Stimulated activated CD4-positive, alpha-beta T cell treated with anti-CD3 and anti-CD28 coated beads, Interleukin-2, amount 100 ng/mL, for 24 hours (primary cell): ENCODE results near the gene PLEKHG4.

Experiments used
- DNase-seq, 2 donors: peaks; one replicate each; pipeline ENCODE4 v3.0.0-alpha.2; 2020

PLEKHG4 gene

DNA sequence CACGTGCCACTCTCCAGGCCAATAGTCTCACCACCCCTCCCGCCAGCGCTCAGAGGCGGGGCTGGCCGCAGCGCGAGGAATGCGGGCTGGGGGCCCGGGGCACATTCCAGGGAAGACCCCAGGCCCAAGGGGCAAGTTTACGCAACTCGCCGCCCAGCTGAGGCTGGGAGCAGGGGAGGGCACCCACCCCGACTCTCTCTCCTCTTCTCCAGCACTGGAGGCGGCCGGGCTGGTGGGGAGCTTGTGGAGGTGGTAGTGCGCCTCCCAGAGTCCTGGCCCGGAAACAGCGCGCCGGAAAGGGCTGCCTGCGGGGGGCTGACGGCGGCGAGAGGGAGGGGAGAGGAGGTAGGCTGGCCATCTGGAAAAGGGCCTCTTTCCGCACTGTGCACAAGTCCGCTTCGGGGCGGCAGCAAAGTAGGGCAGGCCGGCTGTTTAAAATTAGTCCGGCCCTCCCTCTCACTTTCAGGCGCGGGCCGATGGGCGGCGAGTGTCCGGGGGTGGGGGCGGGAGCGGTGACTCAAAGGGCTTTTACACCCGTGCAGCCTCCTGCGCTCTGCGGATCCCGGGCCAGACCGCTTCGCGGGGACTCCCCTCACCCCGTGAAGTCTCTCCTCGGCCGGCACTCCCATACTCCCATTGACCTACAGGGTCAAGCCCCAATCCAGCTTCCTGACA, 33.1 kb upstream of the PLEKHG4 start:
- peak; percentile 51 to 68 for DNase-seq

DNA sequence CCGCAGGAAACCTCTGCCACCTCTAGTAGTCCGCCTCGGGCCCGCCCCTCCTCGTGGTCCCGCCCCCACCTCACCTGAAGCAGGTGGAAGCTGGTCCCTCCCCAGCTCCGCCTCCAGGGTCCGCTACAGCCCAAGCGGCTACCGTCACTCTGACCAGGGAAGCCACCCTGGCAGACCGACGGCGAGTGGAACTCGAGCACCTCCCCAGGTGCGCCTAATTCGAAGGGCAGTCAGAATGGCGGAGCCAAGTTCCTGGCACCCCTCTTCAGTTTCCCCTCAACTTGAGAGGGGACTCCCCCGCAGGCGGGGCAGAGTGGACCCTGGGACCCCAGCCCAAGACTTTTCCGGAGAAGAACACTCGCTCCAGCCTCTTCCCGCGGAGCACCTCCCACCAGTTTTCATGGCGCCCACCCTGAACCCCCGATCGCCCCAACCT, 32.6 kb upstream of the PLEKHG4 start:
- DNase-seq: peak in 1 of 2 donors; percentile 29

DNA sequence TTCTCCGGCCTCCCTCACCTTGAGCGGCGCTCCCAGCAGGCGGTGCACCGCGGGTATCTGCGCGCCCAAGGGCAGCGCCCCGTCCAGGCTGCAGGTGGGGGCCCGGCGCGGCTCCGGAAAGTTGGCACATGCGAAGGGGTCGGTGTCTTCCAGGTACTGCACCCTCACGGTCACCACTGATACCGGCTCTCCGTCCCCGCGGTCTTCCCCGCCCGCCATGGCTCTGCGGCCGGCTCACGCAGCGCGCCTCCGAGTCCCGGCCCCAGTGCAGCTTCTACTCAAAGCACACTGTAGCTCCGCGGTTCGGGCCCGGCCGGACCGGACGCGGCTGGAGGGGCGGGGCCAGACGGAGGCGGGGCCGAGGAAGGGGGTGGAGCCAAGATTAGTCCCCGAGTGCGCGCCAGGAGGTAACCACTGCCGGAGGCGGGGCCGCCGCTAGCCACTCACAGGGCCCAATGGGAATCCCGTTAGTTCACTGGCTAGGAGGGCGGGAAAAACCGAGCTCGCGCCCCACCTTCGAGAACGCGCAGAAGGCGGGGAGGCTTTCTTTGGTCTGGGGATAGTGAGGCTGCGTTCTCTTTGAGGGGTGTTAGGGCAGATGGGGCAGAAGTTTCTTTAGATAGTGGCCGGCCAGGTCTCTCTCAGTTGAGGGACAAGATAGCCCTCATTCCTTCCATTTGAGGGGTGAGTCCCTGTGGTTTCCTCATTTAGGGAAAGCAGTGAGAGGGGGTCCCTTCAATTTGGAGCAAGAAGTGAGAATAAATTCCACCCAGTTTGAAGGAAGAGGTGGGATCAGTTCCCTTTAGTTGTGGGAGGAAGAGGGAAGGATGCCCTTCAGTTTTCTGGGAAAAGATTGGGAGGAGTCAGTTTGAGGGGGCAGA, 31.9 kb upstream of the PLEKHG4 start, which contains the start of gene FHOD1:
Gene FHOD1, minus strand, starts transcription at position 290 of the 881 bp plus-strand sequence. Its CDS starts 71 bp downstream, at position 219.
- peak; percentile 97 to 100 for DNase-seq

DNA sequence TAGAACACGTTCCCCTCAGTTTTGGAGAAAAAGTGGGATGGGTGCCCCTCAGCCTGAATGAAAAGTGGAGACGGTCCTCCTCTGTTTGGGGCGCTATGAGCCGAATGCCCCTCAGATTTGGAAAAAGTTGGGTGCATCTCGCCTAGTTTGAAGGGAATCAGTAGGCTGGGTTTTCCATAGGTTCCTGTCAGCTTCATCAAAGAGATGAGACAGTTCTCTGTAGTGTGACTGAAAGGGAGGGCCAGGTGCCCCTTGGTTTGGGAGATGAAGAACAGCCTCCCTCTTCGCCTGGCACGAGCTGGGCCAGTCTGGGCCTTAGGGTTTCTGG, 31.3 kb upstream of the PLEKHG4 start:
- DNase-seq: no peak

DNA sequence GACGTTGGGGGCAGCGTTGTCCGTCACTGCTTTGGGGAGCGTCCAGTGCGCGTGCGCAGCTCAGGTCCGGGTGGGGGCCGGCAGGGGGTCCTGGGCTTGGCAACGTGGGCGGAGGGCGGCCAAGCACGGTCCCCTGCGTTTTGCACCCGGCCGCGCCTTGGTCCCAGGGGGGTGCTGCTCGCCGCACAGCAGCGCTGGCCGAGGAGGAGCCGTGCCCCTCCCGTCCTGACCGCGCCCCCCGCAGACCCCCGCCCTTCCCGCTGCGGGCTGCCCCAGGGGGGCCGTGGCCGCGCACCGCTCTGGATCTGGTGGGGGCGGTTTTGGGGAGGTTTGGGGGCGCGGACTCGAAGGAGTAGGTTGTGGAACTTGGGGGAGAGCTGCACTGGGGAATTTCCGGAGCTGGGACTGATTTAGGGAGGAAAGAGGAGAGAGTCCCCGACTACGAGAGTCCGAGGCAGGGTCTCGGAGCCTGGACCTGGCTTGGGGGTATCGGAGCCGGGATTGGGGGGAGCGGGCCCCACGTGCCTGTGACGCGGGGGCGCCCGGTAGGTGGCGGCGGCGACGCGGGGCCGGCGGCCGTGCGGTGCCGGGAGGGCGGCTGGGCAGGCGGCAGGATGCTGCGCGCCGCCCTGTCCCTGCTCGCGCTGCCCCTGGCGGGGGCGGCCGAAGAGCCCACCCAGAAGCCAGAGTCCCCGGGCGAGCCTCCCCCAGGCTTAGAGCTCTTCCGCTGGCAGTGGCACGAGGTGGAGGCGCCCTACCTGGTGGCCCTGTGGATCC, 30.7 kb upstream of the PLEKHG4 start, which contains the start of gene SLC9A5:
Gene SLC9A5, plus strand, starts transcription at position 579 of the 777 bp plus-strand sequence. Its CDS starts 36 bp downstream, at position 615.
- DNase-seq: peak; percentile 39 to 54

DNA sequence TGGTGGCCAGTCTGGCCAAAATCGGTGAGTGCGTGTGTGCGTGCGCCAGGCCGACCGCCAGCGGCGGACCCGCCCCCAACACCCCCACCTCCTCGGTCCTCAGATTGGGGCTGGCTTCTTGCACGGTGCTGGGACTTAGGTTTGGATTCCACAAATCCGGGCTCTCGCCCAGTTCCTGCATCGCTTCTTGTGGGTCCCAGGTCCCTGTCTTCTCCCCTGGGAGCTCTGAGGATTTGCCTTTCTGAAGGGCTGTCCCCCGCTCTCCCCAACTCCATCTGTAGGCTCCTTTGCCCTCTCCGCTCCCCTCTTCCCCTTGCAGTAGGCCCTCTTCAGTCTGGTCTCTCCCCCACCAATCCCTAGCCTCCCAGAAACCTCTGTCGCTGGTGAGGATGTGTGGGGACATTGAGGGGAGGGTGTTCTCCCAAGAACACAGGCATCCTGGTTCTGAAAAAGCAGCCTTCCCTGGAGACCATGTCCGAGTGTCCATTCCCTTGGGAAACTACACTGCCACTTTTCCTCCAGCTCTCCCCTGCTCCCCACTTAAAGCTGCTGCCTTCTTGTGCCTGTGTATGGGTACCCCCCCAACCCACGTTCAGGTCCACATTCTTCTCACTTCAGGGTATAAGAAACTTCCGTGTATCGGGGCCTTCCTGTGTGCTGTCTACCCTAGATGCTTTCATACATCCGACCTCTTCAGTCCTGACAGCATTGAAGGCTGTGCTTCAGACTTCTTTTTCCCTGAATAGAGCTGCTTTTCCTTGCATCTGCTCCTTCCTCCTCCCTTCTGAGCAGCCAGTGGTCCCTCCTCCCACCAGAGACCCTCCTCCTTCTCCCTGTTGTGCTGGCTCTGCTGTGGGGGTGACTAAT, 29.9 kb upstream of the PLEKHG4 start:
- DNase-seq: no peak

DNA sequence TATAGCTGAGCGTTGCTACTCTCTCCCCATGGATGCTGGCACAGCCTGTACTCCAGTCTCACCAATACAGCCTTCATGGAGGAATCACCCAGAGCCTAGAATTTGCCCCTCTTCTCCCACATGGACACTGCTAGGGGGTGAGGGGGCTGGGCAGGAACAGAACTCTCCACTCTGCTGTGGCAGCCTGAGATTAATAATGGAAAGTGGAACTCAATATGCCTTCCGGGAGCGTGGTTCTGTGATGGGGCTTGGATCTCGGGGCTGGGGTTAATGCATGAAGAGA, 29.3 kb upstream of the PLEKHG4 start:
- DNase-seq: no peak

DNA sequence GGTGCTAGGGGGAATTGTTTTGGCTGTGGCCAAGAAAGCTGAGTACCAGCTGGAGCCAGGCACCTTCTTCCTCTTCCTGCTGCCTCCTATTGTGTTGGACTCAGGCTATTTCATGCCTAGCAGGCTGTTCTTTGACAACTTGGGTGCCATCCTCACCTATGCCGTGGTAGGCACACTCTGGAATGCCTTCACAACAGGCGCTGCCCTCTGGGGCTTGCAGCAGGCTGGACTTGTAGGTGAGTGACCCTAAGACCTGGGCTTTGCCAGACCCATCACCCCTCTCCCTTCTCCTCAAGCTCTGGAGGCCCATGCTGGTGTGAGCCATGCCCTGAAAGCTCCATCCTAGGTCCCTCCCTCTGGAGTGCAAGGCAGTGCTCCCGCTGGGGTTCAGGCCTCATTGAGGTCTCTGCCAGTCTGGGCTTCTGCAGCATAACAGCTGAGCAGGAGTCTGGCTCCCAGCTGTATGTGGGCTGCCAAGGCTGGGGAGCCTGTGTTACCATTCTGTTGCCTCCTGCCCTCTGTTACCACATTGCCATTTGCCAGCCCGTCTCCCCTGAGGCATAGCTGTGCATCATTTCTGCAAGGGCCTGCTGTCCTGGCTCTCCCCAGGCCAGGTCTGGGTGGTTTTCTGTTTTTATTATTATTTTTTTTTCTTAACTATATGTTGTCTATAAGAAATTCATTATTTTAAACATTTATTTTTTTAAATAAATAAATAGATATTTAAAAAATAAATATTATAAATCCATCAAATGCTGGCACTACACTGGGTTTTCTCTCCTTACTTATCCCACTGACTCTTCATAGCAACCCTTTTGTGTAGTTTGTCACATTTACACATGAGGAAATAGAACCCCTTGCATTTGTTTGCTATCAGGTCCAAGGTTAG, 26.5 kb upstream of the PLEKHG4 start:
- no peak for DNase-seq

DNA sequence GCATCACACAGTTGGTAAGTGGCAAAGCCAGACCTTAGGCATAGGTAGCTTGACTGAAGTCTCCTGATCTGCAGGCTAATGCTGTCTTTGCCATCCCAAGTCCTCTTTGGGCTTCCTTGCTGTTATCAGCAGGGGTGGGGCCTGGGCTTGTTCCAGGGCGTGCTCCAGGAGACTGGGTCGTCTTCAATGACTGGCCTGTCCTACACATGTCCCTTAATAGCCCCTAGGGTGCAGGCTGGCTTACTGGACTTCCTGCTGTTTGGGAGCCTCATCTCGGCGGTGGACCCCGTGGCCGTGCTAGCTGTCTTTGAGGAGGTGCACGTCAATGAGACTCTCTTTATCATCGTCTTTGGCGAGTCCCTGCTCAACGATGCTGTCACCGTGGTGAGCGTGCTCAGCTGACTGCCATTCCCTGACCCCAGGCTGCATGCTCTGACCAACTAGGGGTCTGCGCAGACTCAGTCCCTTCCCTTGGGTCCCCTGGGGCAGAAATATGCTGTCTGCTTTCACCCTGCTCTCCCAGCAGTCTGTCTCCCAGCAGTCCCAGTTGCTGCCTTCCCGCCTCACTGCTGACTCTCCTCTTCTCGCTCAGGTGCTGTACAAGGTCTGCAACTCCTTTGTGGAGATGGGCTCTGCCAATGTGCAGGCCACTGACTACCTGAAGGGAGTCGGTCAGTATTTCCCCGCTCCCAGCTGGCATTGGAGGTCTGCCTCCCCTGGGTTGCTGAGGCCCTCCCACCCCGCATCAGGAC, 24.4 kb upstream of the PLEKHG4 start:
- DNase-seq: no peak

DNA sequence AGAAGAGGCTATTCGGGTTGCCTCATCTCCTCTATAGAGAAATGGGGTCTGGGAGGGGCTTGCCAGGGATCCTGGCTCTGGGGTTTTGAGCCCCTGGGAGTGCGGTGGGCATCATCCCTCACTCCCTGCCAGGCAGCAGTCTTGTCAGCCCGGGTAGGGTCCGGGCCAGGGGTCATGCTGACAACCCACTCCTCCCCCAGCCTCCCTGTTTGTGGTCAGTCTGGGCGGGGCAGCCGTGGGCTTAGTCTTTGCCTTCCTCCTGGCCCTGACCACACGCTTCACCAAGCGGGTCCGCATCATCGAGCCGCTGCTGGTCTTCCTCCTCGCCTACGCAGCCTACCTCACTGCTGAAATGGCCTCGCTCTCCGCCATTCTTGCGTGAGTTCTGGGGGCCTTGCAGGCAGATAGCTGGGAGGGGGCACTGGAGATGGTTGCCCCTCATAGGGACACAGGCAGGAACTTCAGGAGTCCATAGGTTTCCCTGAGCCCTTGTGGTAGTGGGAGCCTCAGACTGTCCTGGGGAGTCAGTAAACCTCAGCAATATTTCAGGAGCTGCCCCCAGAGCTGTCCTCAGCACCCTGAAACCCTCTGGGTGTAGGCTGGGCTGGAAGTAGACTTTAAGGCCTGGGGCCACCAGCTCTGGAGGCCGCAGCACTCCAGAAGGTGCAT, 23.6 kb upstream of the PLEKHG4 start:
- DNase-seq: no peak

DNA sequence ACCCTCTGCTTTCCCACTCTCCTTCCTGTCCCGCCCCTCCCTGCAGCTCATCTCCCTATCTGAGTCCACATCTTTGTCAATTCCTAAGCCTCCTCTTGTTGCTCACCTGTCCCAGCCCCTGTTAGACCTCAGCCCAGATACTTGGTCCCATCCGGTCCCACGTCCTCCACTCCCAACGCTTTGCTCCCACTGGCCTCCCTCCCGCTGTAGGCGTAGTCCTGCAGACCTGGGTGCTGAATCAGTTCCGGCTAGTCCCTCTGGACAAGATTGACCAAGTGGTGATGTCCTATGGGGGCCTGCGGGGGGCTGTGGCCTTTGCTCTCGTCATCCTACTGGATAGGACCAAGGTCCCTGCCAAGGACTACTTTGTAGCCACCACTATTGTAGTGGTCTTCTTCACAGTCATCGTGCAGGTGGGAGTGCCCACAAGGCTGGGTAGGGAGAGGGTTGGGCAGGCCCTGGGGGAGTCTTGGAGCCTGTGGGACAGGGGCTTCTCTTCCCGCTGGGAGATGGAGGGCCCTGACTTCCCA, 22.6 kb upstream of the PLEKHG4 start:
- no peak for DNase-seq

DNA sequence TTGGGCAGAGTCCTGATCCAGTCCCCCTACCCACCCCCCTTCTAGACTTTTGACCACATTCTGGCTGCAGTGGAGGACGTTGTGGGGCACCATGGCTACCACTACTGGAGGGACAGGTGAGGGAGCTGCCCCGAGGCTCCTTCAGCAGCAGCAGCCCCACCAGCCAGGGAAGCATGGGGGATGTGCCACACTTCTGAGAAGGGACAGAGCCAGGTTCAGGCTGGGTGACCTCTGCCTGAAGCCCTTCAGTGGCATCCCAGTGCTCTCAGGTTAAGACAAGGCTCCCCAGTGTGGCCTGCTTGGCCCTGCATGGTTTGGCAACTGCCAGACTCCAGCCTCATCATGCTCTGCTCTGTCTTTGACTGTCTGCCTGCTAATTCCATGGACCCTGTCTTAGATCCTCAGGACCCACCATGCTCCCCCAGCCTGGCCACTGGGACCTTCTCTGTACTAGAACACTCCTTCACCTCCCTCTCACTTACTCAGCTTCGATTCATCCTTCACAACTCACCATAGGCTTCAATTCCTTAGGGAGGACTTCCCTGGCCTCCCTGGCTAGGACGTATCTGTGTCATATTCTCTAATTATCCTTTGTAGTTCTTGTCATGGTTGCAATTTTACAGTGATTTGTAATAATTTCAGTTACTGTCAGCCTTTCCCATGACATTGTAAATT, 21.7 kb upstream of the PLEKHG4 start:
- DNase-seq: no peak

DNA sequence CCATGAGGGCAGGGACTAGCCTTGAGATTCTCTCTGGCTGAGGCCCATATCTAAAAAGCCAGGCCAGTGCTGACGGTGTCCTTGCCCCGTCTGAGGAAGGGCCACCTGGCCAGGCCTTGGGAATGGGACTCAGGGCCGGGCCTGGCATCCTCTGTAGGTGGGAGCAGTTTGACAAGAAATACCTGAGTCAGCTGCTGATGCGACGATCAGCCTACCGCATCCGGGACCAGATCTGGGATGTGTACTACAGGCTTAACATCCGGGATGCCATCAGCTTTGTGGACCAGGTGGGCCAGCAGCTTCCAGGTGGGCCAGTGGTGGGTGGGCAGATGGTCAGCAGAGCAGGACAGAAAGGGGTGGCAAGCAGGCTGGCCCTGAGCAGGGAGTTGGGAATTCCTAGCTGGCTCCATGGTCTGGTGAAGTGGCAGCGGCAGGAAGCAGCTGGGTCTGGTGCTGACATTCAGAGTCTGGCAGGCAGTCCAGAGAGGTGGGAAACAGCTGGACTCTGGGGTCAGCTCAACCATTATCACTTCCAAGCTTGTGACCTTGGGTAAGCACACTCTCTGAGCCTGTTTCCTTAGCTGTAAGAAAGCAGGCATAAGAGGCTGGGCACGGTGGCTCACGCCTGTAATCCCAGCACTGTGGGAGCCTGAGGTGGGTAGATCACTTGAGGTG, 21.0 kb upstream of the PLEKHG4 start:
- no peak for DNase-seq

DNA sequence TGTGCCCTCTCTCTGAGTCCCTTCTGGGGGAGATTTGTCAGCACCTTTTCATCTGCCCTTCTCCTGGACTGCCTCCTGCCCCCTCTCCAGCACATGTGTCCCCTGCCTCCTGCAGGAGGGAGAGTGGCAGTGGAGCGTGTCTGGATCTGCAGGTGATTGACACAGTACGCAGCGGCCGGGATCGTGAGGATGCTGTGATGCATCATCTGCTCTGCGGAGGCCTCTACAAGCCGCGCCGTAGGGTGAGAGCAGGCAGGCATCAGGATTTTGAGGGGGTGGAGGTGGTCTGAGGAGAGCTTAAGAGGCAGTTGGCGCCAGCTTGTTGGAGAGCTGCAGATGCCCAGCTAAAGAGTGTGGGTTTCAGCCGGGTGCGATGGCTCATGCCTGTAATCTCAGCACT, 19.6 kb upstream of the PLEKHG4 start:
- no peak for DNase-seq

DNA sequence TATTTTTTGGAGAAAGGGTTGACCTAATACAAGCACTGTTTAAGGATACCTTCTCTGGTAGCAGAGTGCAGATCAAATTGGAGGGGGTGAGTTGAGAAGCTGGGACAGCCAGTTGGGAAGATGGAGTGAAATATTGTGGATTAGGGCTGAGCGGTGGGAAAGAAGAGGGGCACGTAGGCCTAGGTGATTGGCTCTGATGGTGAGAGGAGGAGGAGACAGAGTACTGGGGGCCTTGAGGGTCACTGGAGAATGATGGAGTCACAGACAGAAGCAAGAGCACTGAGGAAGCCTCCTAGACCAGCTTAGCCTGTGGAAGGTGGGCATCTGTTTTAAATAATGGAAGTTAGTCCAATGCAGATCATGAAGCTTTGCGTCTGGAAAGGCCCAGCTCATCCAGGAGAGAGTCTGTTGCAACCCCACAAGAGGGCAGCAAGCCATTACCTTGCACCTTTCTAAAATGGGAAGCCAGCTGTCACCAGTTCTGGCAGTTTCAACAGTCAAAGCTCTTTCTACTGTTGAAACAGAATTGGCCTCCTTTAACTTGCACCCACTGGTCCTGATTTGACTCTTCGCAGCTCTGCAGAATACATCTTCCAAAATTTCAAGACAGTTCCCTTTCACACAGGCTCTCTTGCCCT, 18.8 kb upstream of the PLEKHG4 start:
- no peak for DNase-seq

DNA sequence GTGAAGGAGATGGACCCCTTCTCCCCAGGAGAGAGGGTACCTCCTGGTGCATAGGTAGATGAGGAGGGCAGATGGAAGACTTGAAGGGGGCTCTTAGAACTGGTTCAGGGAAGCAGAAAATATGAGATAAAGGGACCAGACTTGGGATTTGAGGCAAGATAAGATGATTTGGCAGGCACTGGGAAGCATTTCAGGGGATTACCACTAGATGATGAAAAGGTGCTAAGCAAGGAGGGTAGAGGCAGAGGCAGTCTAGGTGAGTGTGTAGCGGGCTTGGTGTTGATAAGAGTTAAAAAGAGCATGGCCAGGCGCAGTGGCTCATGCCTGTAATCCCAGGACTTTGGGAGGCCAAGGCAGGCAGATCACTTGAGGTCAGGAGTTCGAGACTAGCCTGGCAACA, 16.1 kb upstream of the PLEKHG4 start:
- no peak for DNase-seq

DNA sequence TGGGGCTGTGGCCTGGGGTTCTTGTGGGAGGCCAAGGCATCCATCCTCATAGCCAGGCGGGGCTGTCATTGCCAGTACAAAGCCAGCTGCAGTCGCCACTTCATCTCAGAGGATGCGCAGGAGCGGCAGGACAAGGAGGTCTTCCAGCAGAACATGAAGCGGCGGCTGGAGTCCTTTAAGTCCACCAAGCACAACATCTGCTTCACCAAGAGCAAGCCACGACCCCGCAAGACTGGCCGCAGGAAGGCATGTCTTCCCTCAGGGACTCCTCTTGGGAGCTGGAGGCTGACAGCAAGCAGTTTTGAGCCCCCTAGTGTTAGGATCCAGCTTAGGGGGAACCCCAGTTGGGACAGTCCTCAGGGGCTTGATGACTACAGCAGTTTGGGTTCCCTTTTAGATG, 15.1 kb upstream of the PLEKHG4 start:
- no peak for DNase-seq

DNA sequence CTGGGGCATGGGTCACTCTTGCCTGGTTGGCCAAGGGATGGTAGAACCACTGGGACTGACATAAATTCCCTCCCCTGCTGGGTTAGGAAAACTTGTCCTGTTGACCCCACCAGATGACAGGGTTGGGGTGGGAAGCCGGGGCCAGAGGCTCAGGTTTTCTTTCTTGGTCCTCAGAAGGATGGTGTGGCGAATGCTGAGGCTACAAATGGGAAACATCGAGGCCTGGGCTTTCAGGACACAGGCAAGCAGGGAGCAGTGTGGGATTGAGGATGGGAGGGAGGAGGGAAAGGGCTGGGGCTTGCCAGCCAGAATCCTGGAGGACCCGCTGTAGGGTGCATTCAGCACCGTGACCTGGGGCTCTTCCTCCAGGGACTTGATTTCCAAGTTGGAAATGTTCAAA, 14.5 kb upstream of the PLEKHG4 start:
- DNase-seq: no peak
